Measurements from ENCODE around the gene ABCF2.
A peak's percentile ranks its signal among the peaks of the same experiment; 100 is the strongest.

ABCF2 gene

DNA sequence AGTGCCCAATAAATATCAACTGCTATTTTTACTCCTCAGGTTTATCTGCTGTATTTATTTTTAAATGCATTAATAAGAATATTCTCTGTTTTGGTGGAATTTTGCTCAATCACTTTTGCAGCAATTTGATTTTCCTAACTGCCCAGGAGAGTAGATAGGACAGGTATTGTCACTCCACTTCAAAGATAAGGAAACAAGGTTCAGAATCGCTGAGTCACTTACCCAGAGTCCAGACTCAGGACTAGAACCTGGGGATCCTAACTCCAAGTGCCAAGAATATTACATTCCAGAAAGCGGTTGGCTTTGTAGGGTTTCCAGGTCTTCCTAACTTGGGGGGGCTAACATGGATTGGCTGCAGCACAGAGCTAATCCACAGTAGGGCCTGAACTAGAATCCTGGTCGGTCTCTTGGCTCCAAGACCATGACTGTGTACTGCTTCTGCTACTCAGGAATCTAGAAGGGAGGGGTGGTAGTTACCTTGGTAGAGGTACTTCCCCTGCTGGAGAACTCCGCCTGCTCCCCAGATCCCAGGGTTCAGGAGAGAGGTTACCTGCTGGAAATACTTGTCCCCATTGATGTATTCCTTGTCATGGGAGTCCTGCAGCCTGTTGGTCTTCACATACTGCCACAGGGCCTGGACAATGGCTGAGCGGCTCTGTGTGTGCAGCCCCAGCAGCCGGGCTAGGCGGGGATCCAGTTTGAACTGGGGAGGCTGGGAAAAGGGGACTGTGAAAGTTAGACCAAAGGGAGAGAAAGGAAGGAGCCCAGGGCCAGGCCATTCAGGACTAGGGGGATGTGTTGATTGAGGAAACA, 14.1 kb upstream of the ABCF2 start:
- DNase-seq, result no peak

DNA sequence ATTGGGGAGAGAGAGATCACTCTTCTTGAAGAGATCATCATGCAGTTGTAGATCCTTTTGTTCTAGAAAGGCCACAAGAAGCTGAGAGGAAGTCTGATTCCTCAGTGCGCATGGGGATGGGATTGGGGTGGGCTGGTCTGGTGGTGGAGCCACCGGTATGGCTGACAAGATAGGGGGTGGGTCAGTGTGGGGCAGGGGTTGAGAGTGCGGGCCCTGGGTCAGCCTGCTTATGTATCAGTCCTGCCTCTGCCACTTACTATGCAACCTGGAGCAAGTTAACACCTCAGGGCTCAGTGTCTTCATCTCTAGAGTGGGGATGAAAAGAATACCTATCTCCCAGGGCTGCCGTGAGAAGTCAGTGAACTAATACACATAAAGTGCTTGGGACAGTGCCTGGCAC, 13.5 kb upstream of the ABCF2 start:
- no peak for DNase-seq

DNA sequence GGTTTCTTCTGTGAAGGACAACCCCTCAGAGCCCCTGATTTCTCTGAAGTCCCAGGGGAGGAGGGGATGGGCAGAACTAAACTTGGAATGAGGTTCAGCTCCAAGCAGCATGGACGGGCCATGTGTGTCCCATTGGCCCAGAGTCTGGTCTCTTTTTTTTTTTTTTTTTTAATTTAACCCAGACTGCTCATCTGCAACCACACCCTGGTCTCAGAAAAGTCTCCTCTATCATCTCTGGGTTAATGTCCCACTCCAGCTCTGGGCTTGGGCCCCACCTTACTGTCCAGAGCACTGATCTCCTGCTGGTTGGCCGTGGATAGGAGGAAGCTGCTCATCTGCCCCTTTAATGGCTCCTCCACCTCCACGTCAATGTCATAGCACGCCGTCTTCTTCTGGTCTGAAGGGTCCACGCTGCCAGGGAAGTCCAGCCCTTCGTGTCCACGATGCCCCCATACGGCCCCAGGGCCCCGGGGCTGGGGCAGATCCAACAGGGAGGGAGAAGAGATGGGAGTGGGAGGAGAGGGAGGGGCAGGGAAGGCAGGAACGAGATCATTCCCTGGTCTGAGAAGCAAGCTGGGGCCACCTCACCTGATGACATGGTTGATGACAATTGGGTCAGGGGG, 12.9 kb upstream of the ABCF2 start:
- DNase-seq, result no peak

DNA sequence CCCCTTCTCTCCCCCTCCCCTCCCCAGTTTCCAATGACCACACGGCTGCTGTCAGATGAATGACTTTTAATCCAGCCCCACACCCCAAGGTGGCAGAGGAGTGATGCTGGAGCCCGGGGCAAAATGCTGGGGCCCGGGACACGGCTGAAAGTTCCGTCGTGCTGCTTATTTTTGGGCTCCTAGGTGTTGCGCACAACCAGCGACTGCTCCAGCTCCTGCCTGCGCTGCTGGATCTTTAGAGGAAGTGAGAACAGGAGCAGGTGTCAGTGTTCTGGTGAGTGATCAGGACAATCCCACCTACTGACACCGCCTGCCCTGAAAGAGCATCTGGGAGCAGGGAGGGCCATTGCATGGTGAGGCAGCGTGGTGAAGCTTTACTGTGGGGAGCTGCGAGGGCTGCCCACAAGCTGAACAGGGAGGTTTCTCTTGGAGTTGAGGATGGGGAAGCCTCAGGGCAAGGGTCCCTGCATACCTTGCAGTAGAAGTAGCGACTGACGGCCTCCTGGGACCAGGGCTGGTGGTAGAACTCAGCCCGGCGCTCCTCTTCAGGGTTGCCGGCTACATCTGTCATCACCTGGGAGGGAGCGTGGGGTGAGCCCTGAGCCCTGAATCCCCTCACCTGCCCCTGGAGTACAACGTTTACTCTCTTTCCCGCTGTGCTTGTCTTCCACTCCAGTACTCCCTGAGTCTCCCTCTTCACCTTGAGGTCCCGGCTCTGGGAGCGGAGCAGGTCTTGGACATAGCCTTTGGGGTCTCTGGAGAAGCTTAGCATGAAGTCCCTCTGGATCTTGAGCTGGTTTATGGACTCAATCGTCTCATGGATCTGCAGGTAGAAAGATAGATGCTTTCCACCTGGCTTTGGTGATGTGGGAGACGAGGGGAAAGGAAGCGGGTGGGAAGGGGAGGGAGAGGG, 12.2 kb upstream of the ABCF2 start:
- no peak for DNase-seq

DNA sequence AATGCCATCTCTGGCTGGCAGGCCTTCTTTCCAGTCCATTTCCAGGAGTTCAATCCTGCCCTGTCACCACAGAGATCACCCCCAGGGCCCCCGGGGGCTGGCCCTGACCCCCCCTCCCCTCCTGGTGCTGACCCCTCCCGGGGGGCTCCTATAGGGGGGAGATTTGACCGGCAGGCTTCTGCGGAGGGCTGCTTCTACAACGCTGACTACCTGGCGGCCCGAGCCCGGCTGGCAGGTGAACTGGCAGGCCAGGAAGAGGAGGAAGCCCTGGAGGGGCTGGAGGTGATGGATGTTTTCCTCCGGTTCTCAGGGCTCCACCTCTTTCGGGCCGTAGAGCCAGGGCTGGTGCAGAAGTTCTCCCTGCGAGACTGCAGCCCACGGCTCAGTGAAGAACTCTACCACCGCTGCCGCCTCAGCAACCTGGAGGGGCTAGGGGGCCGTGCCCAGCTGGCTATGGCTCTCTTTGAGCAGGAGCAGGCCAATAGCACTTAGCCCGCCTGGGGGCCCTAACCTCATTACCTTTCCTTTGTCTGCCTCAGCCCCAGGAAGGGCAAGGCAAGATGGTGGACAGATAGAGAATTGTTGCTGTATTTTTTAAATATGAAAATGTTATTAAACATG, 11.3 kb upstream of the ABCF2 start:
- no peak for DNase-seq

DNA sequence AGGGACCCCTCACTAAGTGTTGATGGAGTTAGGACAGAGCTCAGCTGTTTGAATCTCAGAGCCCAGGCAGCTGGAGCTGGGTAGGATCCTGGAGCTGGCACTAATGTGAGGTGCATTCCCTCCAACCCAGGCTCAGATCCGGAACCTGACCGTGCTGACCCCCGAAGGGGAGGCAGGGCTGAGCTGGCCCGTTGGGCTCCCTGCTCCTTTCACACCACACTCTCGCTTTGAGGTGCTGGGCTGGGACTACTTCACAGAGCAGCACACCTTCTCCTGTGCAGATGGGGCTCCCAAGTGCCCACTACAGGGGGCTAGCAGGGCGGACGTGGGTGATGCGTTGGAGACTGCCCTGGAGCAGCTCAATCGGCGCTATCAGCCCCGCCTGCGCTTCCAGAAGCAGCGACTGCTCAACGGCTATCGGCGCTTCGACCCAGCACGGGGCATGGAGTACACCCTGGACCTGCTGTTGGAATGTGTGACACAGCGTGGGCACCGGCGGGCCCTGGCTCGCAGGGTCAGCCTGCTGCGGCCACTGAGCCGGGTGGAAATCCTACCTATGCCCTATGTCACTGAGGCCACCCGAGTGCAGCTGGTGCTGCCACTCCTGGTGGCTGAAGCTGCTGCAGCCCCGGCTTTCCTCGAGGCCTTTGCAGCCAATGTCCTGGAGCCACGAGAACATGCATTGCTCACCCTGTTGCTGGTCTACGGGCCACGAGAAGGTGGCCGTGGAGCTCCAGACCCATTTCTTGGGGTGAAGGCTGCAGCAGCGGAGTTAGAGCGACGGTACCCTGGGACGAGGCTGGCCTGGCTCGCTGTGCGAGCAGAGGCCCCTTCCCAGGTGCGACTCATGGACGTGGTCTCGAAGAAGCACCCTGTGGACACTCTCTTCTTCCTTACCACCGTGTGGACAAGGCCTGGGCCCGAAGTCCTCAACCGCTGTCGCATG, 10.5 kb upstream of the ABCF2 start:
- no peak for DNase-seq

DNA sequence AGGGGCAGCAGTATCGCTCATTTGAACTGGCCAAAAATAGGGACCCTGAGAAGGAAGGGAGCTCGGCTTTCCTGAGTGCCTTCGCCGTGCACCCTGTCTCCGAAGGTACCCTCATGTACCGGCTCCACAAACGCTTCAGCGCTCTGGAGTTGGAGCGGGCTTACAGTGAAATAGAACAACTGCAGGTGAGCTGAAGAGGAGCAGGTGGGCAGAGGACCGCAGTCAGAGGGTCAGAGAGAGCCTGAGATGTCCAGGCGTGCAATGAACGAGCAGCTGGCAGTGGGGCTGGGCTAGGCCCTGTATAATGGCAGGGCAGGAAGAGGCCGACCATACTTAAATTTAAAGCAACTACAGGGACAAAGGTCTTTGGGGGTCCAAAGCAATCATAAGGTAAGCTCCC, 9.4 kb upstream of the ABCF2 start:
- DNase-seq, result no peak

DNA sequence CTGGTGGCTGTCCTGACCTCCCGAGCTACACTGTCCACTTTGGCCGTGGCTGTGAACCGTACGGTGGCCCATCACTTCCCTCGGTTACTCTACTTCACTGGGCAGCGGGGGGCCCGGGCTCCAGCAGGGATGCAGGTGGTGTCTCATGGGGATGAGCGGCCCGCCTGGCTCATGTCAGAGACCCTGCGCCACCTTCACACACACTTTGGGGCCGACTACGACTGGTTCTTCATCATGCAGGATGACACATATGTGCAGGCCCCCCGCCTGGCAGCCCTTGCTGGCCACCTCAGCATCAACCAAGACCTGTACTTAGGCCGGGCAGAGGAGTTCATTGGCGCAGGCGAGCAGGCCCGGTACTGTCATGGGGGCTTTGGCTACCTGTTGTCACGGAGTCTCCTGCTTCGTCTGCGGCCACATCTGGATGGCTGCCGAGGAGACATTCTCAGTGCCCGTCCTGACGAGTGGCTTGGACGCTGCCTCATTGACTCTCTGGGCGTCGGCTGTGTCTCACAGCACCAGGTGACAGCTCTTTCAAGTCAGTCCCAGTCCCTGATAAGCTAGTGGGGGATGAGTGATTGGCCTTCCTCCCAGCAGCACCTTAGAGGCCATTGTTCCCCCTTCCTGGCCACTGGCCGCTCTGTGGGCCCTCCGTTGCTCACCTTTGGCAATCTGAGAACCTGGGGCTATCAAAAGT, 8.2 kb upstream of the ABCF2 start:
- no peak for DNase-seq

DNA sequence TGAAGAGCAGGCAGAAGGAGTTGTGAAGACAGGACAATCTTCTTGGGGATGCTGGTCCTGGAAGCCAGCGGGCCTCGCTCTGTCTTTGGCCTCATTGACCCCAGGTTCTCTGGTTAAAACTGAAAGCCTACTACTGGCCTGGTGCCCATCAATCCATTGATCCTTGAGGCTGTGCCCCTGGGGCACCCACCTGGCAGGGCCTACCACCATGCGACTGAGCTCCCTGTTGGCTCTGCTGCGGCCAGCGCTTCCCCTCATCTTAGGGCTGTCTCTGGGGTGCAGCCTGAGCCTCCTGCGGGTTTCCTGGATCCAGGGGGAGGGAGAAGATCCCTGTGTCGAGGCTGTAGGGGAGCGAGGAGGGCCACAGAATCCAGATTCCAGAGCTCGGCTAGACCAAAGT, 6.8 kb upstream of the ABCF2 start:
- DNase-seq, result no peak

DNA sequence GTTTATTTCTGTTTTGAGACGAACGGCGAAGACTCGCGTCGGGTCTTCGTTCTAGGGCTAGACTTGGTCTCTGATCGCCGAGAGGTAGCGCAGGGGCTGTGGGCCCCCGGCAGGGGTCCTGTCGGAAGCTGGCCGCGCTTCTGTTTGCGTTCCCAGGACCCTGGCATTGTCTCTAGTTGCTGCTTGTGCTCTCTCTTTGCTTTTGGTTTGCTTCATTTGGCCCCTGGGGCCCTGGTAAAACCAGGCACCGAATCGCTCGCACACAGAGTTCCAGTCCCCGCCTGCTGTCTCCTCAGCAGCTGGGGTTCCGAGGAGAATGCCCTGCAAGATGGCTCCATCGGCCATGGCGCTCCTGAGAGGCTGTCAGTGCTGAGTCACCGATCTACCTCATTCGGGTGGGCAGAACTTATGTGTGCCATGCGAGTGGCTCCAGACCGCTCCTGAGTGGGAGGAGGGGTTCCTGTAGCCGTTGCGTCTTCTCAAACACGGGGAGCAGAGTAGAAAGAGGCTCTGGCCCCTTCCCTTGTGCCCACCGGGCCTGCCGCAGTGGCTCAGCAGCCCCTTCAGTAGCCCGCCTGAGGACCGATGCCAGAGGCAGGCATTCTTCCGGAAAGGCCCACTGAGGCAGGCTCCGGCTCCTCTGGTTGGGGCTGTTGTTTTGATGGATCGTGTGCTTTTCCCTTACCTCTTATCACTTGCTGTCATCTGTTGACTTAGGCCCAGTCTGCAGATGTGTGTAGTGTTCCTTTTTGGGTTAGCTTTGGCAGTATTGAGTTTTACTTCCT, 6.1 kb upstream of the ABCF2 start:
- DNase-seq, result peak; percentile 87

DNA sequence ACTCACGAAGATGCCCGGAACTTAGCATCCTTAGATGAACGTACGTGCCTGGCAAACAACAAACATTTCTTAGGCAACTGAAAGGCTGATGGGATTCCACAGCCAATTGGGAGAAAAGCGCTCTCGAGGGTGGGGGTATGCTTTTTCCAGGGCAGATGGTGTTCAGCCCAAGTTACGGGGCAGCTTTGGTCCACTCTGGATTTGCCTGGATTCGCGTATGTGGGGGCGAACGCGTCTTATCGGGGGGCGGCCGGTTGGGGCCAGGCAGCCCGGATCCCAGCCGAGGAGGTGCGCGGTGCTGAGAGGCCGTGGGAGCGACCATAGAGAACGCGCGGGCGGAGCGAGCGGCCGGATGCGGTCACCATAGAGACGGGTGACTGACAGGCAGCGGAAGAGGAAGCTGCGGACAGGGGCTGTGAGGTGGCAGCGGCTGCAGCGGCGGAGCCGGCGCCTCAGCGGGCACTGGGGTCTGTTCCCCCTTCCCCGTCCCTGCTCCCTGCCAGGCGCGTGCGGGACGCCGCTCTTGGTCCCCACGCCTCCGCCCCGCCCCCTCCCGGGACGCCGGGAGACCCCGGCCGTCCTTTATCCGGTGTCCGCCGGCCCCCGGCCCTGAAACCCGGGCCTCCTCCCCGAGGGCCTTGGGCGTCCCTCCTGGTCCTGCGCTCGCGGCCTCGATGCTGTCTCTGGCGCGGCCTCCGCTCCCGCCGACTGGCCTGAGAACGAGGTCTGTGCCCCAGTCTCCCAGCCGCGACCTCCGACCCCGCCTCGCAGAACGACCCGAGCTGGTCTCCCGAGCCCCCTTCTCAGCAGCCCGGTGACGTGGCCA, 5.3 kb upstream of the ABCF2 start, which contains the start of gene CHPF2:
Gene CHPF2 (plus strand): TSS at position 393 of the 826 bp plus-strand sequence. CDS start 1,529 bp downstream, outside the sequence.
- peak; percentile 94 for DNase-seq

DNA sequence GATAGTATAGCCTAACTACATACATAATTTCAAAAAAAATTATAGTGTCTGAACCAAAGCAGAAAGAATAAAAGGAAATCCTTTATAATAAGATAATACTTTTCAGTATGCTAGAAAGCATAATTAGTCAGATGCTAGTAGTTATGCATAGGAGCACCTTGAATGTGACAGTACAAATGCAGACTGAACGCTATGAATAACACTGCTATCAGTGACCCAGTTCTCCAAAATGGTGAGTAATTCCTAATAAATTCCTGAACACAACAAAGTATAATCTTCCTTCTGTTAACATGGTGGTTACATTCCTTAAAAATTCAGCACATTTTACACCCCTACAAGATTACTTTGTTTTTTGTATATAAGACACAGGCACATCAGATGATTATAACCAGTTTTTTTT, 4.1 kb upstream of the ABCF2 start:
- DNase-seq, result no peak

DNA sequence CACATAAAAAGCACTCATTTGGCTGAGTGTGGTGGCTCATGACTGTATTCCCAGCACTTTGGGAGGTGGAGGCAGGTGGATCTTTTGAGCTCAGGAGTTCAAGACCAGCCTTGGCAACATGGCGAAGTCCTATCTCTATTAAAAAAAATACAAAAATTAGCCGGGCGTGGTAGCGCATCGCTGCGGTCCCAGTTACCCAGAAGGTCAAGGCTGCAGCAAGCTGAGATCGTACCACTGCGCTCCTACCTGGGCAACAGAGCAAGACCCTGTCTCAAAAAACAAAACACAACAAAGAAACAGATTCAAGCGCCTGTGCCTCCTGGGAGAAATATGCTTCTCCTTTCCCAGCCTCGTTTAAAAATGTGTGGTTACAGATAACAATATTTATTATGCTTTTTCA, 2.2 kb upstream of the ABCF2 start:
- no peak for DNase-seq

DNA sequence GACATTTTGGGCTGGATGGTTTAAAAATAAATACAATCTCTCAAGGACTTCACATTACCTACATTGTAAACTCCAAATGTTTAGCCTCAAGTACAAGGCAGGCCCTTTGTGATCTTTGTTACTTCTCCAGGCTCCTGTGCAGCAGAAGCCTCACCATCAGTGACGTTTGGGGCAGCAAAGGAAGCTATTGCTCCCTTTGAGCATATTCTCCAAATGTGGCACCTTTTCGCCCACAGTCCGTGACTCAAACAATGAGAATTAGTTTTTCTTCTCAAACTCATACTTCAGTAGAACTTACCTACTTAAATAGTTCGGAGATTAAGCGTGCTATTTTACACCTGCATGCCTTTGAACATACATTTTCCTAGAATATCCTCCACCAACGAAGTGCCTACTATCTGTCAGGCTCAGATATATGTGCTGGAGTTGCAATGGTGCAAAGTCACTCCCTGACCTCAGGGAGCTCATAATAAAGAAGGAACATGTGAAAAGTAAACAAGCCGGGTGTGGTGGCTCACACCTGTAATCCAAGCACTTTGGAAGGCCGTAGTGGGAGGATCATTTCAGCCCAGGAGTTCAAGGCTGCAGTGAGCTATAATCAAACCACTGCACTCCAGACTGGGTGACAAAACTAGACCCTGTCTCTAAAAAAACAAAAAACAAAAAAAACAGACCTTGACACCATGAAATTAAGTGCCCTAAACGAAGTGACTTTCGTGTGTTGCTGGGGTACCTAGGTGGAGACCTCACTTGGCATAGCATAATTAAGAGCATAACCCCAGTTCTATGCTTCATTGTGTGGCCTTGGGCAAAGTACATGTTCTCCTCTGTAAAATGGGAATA, 1.2 kb upstream of the ABCF2 start:
- DNase-seq, result no peak

DNA sequence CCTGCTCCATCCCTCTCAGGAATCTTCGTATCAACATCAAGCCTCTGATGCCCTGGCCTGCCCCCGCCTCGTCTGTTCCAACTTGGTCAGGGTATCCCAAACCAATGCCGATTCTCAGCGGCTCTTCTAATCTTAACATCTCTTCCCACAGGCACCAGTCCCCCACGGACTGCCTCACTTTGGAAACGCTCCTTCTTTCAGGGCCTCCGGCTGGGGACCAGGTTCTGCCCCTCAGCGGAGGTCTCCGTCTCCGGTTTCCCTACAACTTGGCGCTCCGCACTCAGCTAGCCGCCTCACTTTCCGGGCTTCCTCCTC, 488 bp downstream of the ABCF2 start:
- no peak for DNase-seq

DNA sequence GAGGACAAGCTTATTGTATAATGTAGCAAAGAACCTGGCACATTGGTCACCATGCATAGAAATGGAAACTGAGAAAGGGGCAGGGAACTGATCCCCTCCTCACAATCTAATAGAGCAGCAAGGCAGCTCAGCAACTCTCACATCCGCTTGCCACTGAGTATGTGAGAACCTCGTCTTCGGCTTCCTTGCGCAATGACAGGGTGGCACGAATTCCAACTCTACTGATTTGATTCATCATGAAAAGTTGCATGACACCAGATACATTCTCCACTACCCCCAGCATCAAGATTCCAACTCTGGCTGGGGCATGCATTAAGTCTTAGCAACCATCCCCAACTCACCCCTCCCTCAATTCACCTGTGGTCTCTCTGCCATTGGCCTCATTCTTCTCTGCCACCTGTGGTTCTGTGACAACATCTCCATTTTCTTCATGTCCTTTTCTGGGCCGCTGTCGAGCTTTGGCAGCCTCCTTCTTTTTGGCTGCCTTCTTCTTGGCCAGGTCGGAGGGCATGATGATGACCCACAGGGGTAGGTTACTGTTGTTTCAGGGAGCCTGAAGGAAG, 976 bp downstream of the ABCF2 start:
- no peak for DNase-seq

DNA sequence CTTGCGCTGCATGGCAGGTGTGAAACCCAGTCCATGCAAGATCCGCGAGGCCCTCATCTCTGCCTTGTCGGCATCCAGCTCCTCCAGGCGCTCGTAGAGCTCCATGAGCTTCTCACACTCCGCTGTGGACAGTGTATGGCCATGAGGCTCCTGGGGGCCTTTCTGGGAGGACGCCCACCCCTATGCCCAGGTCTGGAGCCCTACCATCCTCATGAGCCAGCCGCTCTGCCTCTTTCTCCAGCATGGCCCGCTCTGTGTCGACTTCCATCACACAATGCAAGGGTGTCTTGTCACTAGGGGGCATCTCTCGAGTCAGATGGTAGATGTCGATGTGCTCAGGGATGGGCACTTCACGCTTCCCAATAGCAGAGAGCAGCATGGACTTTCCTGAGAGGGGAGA, 3.3 kb downstream of the ABCF2 start:
- DNase-seq, result no peak

DNA sequence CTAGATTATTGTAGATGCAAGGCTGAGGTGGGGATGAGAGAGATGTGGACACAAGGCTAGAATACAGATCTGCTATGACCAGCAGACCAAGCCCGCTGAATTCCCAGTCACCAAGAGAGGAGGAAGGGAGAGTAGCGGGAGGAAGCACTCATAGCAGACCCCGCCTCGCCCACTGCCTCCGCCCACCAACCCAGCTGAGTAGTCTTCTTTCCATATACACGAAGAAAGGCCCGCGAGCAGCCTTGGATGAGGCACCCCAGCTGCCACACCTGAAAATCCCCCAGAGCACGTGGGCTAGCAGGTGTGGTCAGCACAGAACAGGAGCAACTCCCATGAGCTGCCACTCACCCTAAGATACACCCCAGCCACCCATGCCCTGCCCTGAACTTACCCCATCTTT, 8.8 kb downstream of the ABCF2 start:
- no peak for DNase-seq
